GM23338 (cell line): ENCODE measurements around the gene WIPI1.

Experiments
- CTCF ChIP-seq, 2 experiments: fragments of 200-600 bp in 1 of 2; sonication (generic) in 1 of 2; conservative IDR thresholded peaks; 2 replicates each; pipeline versions ENCODE4 v1.5.1 to v1.6.1; 2016 to 2017; ENCODE audit warnings: antibody characterized with exemption in 2 of 2, low read depth in 2 of 2, mild to moderate bottlenecking in 2 of 2, moderate library complexity in 1 of 2
- POLR2AphosphoS5 ChIP-seq: IDR thresholded peaks from 2 replicates; pipeline ENCODE4 v1.6.1; 2016; ENCODE audit warnings: antibody characterized with exemption, low read depth

- TF ChIP-seq CTCF (conservative IDR thresholded peaks at IDR 0.05; ENCODE audit: low read depth in 2 of 2) (no peak), POLR2AphosphoS5 (no peak)
Measured at GRCh38 chr17:68489919-68490318, 32.6 kb upstream of the WIPI1 start.
